Uterus (tissue), 2 donors: Measurements from ENCODE around the gene FNDC10.
"Not testable (repeated sequence)": the region's sequence is repeated elsewhere in the genome, so short reads cannot be mapped to it uniquely, and the experiment has no call there.

ENCODE experiments used
- POLR2A ChIP-seq, 2 donors: fragments of 450-650 bp; IDR thresholded peaks; one replicate each; pipeline ENCODE4 v1.6.1; 2016; ENCODE audit warnings: antibody characterized with exemption in 2 of 2, mild to moderate bottlenecking in 1 of 2, moderate library complexity in 1 of 2
- TF ChIP-seq, protein P1 (sequence below), 4 experiments: fragments of 200-600 bp in 2 of 4; fragments of 450-650 bp in 2 of 4; sonication (generic) in 2 of 4; IDR thresholded peaks; one replicate each; pipeline ENCODE4 v1.5.1; 2016 to 2019; ENCODE audit warnings: antibody characterized with exemption in 4 of 4, mild to moderate bottlenecking in 2 of 4, moderate library complexity in 1 of 4

DNA sequence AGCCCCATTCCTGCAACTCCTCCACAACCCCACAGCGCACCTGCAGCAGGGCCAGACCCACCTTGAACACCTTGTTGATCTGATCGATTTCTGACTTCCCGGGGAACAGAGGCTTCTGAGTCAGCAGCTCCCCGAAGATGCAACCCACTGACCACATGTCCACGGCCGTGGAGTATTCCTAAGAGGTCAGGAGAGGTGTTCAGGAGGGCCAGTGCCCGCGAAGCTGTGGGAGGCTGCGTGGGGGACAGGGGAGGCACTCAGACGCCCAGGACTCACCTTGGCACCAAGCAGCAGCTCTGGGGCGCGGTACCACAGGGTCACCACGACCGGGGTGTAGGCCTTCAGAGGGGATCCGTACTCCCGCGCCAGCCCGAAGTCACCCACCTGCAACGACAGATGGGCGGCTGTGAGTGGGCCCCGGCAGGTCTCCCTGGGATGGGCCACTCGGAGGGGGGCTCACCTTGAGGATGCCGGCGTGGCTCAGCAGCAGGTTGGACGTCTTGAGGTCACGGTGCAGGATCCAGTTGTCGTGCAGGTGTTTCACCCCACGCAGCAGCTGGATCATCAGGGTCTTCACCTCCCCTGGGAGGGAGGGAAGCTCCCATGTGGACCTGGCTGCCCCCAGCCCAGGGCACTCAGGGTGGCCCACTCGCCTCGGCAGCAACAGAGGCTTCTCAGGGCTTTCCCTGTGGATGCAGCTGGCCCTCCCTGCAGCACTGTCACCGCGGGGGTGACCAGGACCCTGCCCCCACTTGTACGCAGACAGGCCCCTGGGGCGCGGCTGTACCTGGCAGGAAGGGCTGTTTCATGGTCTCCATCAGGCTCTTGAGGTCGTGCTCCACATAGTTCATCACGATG is 36.9 kb upstream of the FNDC10 start:
- TF ChIP-seq, protein P1, sequence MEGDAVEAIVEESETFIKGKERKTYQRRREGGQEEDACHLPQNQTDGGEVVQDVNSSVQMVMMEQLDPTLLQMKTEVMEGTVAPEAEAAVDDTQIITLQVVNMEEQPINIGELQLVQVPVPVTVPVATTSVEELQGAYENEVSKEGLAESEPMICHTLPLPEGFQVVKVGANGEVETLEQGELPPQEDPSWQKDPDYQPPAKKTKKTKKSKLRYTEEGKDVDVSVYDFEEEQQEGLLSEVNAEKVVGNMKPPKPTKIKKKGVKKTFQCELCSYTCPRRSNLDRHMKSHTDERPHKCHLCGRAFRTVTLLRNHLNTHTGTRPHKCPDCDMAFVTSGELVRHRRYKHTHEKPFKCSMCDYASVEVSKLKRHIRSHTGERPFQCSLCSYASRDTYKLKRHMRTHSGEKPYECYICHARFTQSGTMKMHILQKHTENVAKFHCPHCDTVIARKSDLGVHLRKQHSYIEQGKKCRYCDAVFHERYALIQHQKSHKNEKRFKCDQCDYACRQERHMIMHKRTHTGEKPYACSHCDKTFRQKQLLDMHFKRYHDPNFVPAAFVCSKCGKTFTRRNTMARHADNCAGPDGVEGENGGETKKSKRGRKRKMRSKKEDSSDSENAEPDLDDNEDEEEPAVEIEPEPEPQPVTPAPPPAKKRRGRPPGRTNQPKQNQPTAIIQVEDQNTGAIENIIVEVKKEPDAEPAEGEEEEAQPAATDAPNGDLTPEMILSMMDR (IDR thresholded peaks at IDR 0.05): not testable (repeated sequence)
- not testable (repeated sequence) for TF ChIP-seq POLR2A (IDR thresholded peaks at IDR 0.05)
